ENCODE data around the gene CEP55. TPM values are rescaled to one million over a fixed set of nuclear protein-coding genes. Genes with fewer than 3 reads are reported as not detected.

CEP55 gene
- total and polyA plus RNA-seq, 12 donors: 0.32 to 7.7 (median 1.2) TPM

GRCh38 chr10:93456480-93456879 lies 39.9 kb upstream of the CEP55 start:
- Histone ChIP-seq H3K27me3 (no peaks in the 10 kb centered on the region), H3K27ac (peak overlapping the region in 1 of 5 donors; percentile 18), H3K9me3 (replicated peaks in 1 of 3) (no peaks in the 10 kb centered on the region), H3K4me1 (replicated peaks in 1 of 2) (peaks cover 7 to 15% of the 10 kb centered on the region in 2 donors), H3K36me3 (replicated peaks in 1 of 2) (no peaks in the 10 kb centered on the region), H3K4me3 (no peak overlapping the region)
- intact Hi-C loops (cut with DNase I): no loop called here
- no peak for DNase-seq
- TF ChIP-seq CTCF (IDR thresholded peaks at IDR 0.05): no peak
- no peak for TF ChIP-seq POLR2A (IDR thresholded peaks at IDR 0.05)
- 80 to 92% (median 87%) methylated on average over 7 of the region's 7 CpGs for WGBS, 4 donors

GRCh38 chr10:93457511-93457910 lies 38.9 kb upstream of the CEP55 start:
- H3K27ac ChIP-seq: peak overlapping the region in 1 of 5 donors; percentile 82
- DNase-seq: no peak
- WGBS, 4 donors: 85 to 93% (median 92%) methylated on average over 8 of the region's 8 CpGs
- peaks cover 11 to 18% of the 10 kb centered on the region in 2 donors for H3K4me1 ChIP-seq (replicated peaks in 1 of 2)
- no peaks in the 10 kb centered on the region for H3K27me3 ChIP-seq
- no peak overlapping the region for H3K4me3 ChIP-seq
- intact Hi-C loops (cut with DNase I): no loop called here
- TF ChIP-seq POLR2A (IDR thresholded peaks at IDR 0.05) (no peak), CTCF (IDR thresholded peaks at IDR 0.05) (no peak)
- H3K9me3 ChIP-seq (replicated peaks in 1 of 3): no peaks in the 10 kb centered on the region
- no peaks in the 10 kb centered on the region for H3K36me3 ChIP-seq (replicated peaks in 1 of 2)

GRCh38 chr10:93458821-93459257 lies 37.6 kb upstream of the CEP55 start:
- Histone ChIP-seq H3K9me3 (replicated peaks in 1 of 3) (no peaks in the 10 kb centered on the region), H3K4me3 (no peak overlapping the region), H3K27me3 (no peaks in the 10 kb centered on the region), H3K27ac (peak overlapping the region; percentile 33 to 84 (median 78)), H3K36me3 (replicated peaks in 1 of 2) (no peaks in the 10 kb centered on the region), H3K4me1 (replicated peaks in 1 of 2) (peaks cover 16 to 28% of the 10 kb centered on the region in 2 donors)
- intact Hi-C loops (cut with DNase I): no loop called here
- WGBS, 4 donors: 52 to 62% (median 55%) methylated on average over 6 of the region's 6 CpGs
- DNase-seq: peak; percentile 43 to 91 (median 81)
- TF ChIP-seq CTCF (IDR thresholded peaks at IDR 0.05) (no peak), POLR2A (IDR thresholded peaks at IDR 0.05) (peak in 1 of 2 donors; percentile 81)

- peaks cover 17 to 33% of the 10 kb centered on the region in 2 donors for H3K4me1 ChIP-seq (replicated peaks in 1 of 2)
- H3K27me3 ChIP-seq: no peaks in the 10 kb centered on the region
- no peak for DNase-seq
- no peak overlapping the region for H3K4me3 ChIP-seq
- TF ChIP-seq CTCF (IDR thresholded peaks at IDR 0.05): no peak
- no peak for TF ChIP-seq POLR2A (IDR thresholded peaks at IDR 0.05)
- intact Hi-C loops (cut with DNase I): no loop called here
- WGBS, 4 donors: 60 to 88% (median 67%) methylated on average over 3 of the region's 3 CpGs
- H3K9me3 ChIP-seq (replicated peaks in 1 of 3): no peaks in the 10 kb centered on the region
- peak overlapping the region in 4 of 5 donors; percentile 71 to 84 (median 80) for H3K27ac ChIP-seq
- no peaks in the 10 kb centered on the region for H3K36me3 ChIP-seq (replicated peaks in 1 of 2)
Measured at GRCh38 chr10:93459466-93459865, 36.9 kb upstream of the CEP55 start.
